HG03060 (cell line): ENCODE results near the gene LTBR.

ENCODE experiments used
- ATAC-seq: cut with Tn5 transposase; IDR thresholded peaks from one replicate; pipeline ENCODE4 v1.9.1; 2021; ENCODE audit warnings: low read depth, moderate number of reproducible peaks; ENCODE audit not compliant: unreplicated experiment

Gene LTBR

DNA sequence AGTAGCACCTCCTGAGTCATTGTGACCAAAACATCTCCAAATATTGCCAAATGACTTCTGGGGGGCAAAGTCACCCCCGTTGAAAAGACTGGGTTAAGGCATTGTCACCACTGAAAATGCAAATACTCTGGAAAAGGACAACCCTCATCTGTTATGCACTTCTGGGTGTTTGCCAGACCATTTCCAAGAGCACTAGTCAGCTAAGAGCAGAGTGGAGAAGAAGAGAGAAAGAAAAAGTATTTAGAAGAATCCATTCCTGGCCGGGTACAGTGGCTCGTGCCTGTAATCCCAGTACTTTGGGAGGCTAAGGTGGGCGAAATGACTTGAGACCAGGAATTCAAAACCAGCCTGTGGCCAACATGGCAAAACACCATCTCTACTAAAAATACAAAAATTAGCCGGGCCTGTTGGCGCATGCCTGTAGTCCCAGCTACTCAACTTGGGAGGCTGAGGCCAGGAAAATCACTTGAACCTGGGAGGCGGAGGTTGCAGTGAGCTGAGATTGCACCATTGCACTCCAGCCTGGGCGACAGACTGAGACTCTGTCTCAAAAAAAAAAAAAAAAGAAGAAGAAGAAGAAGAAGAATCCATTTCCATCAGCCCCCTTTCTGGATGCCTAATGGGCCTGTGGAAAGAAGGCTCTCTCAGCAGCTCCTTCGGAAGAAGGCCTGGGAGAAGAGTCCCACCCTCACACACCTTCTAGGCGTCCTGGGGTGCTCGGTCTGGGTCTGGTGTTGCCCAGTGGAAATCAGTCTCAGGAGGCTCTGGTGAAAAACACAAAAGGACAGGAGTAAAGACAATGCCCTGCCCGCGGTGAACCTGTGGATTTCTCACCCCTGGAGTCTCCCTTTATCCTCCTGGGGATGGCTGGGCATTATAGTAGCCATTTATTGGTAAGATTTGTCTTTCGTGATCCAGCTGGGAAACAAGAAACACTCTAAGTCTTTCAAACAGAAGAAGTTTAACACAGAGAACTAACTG lies 3.5 kb upstream of the LTBR start:
- no peak for ATAC-seq

DNA sequence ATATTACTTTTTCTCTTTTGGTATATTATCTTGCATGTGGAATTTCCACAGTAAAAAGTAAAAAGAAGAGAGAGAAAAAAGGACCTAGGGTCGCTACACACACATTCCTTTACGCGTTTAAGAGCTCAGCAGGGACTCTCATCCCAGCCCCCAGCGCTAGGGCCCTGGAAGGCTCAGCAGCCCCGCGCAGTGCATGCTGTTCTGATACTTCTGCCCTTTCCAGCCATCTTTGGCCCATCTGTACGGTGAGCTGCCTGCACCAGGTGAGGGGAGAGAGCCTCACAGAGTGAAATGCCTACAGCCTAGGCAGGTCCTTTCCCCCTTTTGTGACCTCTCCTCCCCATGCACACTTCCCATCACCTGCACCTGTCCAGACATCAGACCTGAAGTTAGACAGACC lies 1.6 kb upstream of the LTBR start:
- no peak for ATAC-seq

DNA sequence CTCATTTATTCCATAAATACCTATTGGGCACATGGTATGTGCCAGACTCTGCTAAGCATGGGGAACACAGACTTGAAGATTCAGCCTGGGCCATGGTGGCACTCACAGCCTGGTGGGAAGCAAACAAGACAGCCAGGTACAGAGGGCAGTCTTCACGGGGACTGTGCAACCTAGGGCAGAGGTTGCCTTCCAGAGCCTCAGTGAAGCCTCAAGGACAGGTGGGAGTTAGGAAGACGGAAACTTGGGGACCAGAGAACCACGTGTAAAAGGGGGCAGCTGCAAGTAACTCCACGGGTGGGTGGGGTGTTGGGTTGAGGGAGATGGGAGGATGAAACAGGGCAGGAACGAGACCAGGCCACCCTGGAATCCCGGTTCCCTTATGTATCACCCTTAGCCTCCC lies 980 bp upstream of the LTBR start:
- ATAC-seq, result no peak

DNA sequence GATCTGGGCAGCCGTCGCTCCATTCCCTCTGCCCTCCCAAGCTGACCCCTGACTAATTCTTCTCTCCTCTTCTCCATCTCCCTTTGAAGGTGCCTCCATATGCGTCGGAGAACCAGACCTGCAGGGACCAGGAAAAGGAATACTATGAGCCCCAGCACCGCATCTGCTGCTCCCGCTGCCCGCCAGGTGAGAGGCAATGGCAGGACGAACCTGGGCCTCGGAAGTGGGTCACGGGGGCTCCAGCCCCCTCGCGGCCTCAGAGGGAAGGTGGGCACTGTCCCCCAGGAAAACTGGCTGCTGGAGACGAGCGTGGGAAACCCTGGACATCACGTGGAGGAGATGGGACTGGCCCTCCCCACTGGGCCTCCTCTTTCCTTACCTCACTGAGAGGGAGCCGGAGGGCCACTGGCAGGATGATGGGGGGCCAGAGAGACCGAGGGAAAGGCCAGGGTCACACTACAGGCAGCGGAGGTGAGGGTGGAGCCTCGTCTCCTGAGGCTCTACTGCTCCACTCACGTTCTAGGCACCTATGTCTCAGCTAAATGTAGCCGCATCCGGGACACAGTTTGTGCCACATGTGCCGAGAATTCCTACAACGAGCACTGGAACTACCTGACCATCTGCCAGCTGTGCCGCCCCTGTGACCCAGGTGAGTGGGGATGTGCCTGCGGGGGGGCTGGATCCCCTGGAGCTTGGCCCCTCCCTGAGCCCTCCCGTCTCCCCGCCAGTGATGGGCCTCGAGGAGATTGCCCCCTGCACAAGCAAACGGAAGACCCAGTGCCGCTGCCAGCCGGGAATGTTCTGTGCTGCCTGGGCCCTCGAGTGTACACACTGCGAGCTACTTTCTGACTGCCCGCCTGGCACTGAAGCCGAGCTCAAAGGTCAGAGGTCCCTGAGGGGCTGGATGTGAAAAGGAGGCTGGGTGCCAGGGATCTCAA lies 806 bp downstream of the LTBR start:
- ATAC-seq, result no peak

DNA sequence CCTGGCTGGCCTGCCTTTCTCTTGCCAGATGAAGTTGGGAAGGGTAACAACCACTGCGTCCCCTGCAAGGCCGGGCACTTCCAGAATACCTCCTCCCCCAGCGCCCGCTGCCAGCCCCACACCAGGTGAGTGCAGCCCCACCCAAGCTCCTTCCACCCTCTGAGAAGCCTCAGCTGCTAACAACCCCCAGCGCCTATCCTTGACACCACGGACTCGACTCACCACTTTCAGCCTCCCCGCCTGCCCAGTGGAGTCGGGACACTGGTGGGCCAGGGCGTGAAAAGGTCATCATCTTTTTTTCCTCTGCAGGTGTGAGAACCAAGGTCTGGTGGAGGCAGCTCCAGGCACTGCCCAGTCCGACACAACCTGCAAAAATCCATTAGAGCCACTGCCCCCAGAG lies 2.1 kb downstream of the LTBR start:
- no peak for ATAC-seq

DNA sequence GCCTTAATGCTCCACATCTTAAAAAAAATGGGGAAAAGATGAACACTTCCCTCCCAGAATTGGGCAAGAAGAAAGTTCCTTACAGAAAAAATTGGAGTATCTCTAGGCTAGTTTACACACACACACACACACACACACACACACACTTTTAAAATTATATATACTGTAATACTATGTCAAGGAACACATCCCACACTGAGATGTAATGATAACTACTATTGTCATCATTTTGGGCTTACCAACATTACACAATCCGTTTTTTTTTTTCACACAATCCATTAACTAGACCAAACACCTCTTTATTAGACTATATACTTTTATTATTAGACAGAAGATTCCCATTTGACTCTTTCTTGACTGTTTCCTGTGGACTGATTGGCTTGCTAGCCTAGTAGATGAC lies 2.5 kb downstream of the LTBR start:
- no peak for ATAC-seq

DNA sequence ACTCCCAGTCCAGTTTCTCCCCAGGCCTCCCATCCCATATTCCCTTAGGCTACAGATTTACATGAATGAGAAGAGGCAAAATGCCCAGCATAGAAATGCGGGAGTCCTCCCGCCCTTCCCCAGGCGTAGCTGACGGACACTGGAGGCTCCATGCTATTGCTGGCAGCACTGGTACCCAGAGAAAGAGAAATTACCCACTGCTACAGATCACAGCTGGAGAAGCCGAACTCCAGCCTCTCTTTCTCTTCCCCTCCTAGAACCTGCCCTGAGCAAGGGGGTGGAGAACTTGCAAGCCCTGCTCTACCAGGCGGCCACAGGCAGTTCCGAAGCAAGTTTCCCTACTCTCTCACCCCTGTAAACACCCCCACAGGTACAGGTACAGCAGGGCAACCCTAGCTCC lies 3.6 kb downstream of the LTBR start:
- ATAC-seq, result no peak

DNA sequence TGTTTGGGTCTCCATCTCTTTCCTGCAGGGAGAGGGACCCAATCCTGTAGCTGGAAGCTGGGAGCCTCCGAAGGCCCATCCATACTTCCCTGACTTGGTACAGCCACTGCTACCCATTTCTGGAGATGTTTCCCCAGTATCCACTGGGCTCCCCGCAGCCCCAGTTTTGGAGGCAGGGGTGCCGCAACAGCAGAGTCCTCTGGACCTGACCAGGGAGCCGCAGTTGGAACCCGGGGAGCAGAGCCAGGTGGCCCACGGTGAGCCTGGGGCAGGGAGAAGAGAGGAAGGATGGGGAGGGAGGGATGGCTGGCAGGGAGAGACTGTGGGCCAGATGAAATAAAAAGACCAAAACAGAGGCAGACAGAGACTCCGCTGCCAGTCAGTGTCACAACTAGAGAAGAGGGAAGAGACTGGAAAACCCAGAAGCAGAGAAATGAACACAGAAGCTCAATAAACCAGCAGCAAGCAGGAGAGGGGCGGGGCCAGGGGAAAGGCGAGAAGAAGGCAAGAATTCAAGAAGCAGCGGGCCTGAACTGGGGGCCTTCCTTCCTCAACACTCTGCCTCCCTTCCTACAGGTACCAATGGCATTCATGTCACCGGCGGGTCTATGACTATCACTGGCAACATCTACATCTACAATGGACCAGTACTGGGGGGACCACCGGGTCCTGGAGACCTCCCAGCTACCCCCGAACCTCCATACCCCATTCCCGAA lies 6.3 kb downstream of the LTBR start:
- ATAC-seq, result no peak

DNA sequence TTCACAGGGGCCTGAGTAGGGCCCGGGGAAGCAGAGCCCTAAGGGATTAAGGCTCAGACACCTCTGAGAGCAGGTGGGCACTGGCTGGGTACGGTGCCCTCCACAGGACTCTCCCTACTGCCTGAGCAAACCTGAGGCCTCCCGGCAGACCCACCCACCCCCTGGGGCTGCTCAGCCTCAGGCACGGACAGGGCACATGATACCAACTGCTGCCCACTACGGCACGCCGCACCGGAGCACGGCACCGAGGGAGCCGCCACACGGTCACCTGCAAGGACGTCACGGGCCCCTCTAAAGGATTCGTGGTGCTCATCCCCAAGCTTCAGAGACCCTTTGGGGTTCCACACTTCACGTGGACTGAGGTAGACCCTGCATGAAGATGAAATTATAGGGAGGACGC lies 7.1 kb downstream of the LTBR start:
- no peak for ATAC-seq

DNA sequence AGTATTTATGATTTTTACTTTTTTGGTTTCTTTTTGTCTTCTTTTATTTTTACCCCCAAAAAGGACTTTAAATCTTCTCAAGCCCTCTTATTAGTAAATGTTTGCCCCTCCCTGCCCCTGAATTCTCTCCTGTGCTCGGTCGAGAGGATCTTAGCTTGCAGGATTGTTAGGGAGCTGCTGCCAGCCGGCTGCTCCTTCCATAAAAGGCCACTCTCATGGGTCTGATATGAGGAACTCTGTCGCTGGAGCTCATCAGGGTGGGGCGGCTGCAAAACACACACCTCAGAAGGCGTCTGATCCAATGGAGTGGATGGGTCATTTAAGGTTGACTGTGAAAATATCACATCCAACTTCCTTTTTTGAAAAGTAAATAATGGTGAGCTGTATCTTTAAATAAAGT lies 8.5 kb downstream of the LTBR start:
- no peak for ATAC-seq

DNA sequence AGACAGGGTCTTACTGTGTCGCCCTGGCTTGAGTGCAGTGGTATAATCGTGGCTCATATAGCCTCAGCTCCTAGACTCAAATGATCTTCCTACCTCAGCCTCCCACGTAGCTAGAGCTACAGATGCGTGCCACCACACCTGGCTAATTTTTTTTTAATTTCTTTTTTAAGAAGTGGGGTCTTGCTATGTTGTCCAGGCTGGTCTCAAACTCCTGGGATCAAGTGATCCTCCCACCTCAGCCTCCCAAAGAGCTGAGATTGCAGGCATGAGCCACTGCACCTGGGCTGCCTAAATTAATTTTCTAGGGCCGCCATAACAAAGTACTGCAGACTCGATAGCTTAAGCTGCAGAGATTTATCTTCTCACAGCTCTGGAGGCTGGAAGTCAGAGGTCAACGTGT lies 9.1 kb downstream of the LTBR start:
- ATAC-seq, result no peak

DNA sequence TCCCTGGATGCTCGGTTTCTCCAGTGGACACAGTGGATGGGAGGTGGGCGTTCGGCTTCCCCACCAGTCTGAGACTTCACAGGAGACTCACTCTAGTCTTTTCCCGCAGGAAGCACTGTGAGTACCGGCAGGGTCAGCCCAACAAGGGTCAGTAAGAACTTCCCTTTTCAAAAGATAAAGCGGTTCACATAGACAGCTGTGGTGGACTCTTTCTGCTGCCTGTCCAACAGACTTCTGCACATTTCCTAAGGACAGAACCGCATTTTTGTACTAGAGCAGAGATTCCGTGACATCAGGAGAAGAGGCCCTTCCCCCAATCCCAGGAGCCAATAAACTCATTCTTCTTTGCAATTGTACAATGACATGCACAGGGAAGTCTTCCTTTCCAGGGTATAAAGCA lies 10.4 kb downstream of the LTBR start:
- ATAC-seq, result no peak

DNA sequence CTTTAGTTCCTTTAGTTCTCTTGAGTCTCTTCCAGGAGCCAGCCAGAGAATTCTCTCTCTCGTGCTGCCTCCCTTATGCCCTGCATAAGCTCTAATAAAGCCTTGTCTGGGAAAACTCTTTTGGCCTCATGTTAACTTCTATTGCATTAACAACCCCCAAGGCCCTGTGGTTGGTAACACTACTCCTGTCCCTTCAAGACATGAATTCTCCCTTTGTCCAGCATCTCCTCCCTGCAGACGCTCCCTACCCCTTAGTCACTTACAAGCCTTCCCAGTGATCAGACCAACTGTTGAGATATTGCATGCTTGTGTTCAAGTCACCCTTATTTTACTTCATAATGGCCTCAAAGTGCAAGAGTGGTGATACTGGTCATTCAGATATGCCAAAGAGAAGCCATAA lies 12.1 kb downstream of the LTBR start:
- no peak for ATAC-seq

DNA sequence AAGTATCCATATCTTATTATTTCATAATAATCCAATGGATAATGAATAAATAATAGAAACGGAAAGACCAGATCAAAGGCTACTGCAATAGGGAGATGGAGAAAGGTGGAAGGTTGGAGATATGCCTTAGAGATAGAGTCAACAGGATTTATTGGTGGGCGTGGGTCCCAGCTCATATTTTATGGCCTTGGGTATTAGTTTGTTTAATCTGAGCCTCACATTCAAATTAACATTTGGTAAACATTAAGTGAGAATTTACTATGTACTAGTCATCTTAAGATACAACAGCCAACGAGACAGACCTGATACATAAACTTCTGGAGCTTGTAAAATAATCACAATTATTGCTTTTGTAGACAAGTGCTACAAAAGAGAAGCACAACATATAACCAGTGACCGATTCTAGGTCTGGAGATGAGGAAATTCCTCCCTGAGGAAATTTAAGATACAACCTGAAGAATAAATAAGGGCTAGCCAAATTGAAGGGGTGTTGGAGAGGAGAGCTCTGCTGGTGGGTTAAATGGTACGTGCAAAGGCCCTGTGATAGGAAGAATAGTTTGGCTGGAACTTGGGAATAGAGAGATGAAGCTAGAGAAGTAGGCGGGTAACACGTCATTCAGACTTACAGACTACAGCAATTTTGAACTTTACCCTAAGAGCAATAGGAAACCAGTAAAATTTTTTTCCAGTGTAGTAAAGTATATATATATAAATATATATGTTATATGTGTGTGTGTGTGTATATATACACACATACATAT lies 16.1 kb downstream of the LTBR start:
- ATAC-seq, result no peak

DNA sequence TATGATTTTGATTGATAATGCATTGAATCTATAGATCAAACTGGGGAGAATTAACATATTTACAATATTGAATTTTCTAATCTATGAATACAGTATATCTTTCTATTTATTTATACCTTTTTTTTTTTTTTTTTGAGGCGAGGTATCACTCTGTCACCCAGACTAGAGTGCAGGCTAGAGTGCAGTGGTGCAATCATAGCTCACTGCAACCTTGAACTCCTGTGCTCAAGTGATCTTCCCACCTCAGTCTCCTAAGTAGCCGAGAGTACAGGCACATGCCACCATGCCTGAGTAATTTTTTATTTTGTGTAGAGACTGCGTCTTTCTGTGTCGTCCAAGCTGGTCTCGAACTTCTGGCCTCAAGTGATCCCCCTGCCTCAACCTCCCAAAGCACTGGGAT lies 20.4 kb downstream of the LTBR start:
- no peak for ATAC-seq

DNA sequence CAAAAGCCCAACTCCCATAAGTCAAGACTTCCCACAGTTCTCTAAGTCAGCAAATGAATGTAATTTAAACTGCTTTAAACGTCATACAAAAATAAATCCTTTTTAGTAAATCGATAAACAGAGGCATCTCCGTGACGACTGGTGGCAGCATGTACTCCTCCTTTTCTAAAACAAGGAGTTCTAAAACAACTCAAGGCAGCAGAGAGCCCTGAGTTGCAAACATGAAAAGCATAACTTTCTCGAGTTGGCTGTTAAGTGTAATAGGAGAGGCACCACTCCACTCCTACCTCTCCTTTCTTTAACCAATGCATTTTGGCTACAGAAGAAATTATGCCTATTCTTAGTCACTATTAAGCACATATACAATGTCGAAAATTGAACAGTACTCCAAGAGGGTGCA lies 22.0 kb downstream of the LTBR start:
- ATAC-seq, result no peak

DNA sequence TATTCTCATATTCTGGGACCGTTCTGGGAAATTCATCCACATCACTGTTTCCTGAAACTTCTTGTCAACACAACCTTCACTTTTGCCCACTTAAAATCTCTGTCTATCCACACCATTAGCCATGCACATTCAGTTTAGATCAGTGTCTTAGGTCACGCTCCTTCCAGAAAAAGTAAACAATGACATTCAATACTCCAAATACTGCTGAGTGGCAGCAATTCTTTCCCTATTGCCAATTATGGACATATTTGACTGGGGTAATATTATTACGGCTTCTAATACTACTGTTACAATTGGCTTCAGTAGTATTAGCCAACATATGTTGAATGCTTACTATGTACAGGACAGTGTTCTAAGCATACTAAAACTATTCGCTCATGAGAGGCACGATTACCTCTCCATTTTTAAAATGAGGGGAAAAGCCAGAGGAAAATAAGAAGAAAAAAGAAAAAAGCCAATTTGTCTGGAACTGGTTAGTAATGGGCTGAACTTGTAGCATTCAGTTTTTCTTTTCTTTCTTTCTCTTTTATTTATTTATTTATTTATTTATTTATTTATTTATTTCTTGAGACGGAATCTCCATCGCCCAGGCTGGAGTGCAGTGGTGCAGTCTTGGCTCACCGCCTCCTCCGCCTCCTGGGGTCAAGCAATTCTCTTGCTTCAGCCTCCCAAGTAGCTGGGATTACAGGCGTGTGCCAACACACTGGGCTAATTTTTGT lies 23.4 kb downstream of the LTBR start:
- no peak for ATAC-seq

DNA sequence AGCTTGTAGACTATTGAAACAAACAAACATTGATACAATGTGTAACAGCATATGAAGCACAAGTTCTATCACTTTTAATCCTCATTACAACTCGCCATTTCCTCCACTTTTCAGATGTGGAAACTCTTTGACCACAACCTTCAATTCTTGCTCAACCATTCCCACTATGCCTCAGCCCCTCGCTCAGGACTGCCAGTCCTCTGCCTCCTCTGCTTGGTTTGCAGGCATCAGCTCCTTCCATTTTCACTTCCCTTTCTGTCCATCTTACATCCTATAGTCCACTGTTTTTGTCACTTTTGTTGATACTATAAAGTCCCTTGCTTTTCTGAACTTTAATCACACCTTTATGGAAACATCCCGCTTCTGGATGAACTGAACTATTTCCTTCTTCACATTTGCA lies 32.6 kb downstream of the LTBR start:
- no peak for ATAC-seq

DNA sequence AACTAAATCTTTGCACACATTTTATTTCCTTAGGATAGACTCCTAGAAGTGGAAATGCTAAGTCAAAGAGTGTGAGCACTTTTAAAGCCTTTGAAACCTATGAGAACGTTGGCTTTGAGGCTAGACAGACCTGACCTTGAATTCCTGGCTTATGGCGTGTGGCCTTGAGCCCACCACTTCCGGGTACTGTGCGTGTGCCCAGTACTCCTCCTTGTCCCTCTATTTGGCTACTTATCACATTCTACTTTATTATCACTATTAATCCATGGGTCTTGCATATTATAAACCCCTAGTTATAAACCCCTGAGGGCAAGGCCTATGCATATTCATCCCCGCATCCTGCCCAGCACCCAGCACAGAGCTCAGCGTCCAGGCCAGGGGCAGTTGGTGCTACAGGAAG lies 34.8 kb downstream of the LTBR start:
- no peak for ATAC-seq

DNA sequence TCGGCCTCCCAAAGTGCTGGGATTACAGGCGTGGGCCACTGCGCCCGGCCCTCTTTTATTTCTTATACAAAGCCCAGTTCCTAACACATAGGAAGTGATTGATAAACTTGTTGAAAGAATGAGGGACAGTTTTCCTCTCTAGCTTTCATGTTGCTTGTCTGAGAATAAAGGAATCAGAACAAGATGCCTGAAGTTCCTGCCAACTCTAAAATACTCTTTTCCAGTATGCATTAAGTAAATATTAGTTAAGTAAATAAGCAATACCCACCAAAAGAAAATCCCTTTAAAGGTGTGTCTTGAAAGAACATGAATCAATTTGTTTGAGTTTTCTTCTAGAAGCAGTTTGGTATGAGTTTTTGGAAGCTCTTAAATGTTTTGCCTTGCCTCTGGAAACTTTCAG lies 36.4 kb downstream of the LTBR start:
- no peak for ATAC-seq
